GM12878 (cell line): ENCODE data around the gene PEX5.

Source experiments
- EGR1 ChIP-seq, 2 experiments: IDR thresholded peaks; 1 replicate in 1 of 2; 2 replicates in 1 of 2; pipeline ENCODE4 v1.6.1; 2011 to 2012; ENCODE audit warnings: low read depth in 2 of 2, low read length in 2 of 2, borderline replicate concordance in 1 of 2, mild to moderate bottlenecking in 1 of 2, moderate library complexity in 1 of 2
- MXI1 ChIP-seq: fragments of 150-350 bp; IDR thresholded peaks from 2 replicates; pipeline ENCODE4 v1.6.1; 2011; ENCODE audit warnings: low read depth, mild to moderate bottlenecking, inconsistent platforms, low read length, improper control_type of control experiment
- SREBF1 ChIP-seq: IDR thresholded peaks from 2 replicates; pipeline ENCODE4 v1.6.1; 2012; ENCODE audit warnings: mild to moderate bottlenecking, low read length
- TF ChIP-seq, protein P1 (sequence below): fragments of 450-650 bp; IDR thresholded peaks from 2 replicates; pipeline ENCODE4 v1.6.1; 2017; ENCODE audit warnings: borderline replicate concordance
- TF ChIP-seq, protein P2 (sequence below), 3 experiments: IDR thresholded peaks in 2 of 3; conservative IDR thresholded peaks in 1 of 3; 2 replicates each; pipeline ENCODE4 v1.5.1; 2011; ENCODE audit warnings: low read depth in 3 of 3, low read length in 3 of 3, mild to moderate bottlenecking in 3 of 3, control low read depth in 2 of 3, moderate library complexity in 2 of 3, inconsistent platforms in 1 of 3, mixed read lengths in 1 of 3; ENCODE audit not compliant: control insufficient read depth in 2 of 3, insufficient read depth in 1 of 3; ENCODE audit errors: extremely low read depth in 1 of 3

DNA sequence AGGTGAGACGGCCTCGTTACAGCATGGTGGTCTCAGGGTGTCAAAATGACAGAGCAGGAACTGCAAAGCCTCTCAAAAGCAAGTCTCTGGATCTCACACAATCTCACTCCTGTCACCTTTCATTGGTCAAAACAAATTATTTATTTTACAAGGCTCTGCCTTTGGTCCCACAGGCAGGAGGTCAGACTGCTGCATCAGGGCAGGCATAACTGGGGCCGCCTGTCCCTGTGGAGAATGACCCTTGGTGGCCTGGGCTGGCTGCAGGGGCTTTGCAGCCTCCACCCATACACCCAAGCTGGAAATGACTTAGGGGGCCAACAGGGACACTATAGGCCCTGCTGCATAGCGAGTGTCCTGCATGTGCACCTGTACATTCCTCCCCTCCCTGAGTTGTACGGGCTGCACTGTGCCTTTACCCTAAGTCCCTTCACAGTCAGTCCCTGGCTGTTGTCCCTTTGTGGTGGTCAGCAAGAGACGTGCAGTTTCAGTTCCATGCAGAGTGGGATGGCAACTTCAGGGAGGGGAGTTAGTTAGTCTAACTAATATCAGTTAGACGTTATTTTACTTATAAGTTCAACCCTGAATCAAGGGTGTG, 28.1 kb downstream of the PEX5 start:
- TF ChIP-seq, protein P1, sequence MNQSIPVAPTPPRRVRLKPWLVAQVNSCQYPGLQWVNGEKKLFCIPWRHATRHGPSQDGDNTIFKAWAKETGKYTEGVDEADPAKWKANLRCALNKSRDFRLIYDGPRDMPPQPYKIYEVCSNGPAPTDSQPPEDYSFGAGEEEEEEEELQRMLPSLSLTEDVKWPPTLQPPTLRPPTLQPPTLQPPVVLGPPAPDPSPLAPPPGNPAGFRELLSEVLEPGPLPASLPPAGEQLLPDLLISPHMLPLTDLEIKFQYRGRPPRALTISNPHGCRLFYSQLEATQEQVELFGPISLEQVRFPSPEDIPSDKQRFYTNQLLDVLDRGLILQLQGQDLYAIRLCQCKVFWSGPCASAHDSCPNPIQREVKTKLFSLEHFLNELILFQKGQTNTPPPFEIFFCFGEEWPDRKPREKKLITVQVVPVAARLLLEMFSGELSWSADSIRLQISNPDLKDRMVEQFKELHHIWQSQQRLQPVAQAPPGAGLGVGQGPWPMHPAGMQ: no peak
- TF ChIP-seq SREBF1 (no peak), EGR1 (IDR thresholded peaks at IDR 0.05; ENCODE audit: borderline replicate concordance in 1 of 2, low read depth in 2 of 2, low read length in 2 of 2) (no peak), MXI1 (no peak)
- TF ChIP-seq, protein P2, sequence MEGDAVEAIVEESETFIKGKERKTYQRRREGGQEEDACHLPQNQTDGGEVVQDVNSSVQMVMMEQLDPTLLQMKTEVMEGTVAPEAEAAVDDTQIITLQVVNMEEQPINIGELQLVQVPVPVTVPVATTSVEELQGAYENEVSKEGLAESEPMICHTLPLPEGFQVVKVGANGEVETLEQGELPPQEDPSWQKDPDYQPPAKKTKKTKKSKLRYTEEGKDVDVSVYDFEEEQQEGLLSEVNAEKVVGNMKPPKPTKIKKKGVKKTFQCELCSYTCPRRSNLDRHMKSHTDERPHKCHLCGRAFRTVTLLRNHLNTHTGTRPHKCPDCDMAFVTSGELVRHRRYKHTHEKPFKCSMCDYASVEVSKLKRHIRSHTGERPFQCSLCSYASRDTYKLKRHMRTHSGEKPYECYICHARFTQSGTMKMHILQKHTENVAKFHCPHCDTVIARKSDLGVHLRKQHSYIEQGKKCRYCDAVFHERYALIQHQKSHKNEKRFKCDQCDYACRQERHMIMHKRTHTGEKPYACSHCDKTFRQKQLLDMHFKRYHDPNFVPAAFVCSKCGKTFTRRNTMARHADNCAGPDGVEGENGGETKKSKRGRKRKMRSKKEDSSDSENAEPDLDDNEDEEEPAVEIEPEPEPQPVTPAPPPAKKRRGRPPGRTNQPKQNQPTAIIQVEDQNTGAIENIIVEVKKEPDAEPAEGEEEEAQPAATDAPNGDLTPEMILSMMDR (IDR thresholded peaks at IDR 0.05 in 2 of 3, conservative IDR thresholded peaks at IDR 0.05 in 1 of 3; ENCODE audit: control insufficient read depth in 2 of 3, extremely low read depth in 1 of 3, insufficient read depth in 1 of 3, low read depth in 3 of 3, low read length in 3 of 3): no peak
